Measurements from ENCODE around the gene PLXNA4. TPM values are rescaled to one million over a fixed set of nuclear protein-coding genes. Genes with fewer than 3 reads are reported as not detected.
A peak's percentile ranks its signal among the peaks of the same experiment; 100 is the strongest.

The PLXNA4 gene
- total and polyA plus RNA-seq, 2 donors from 2014 or later, result 0.17 to 3.5 TPM

DNA sequence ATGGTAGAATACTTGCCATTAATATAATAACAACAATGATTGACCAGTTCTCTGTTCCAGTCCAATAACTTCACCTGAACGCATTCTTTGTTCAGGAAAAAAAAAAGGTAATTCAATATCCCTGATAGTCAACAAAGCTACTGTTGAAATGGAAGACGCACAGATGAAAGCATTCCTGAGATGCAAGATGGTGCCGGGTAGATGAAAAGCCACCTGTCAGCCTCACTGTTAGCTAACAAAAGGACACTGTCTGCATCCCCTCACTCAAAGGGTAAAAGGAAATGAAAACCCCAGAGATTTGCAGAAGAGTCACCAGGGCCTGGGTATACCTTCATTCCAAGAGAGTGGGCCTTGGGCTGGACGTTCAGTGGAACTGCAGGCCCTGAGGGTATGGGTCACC is 357.4 kb downstream of the PLXNA4 start:
- FAIRE-seq (no peak), DNase-seq (peak in 1 of 5 donors; percentile 31)
- intact Hi-C loops (cut with DNase I), result no loop called here
- H3K4me3 ChIP-seq (ENCODE audit: low read length in 3 of 3), result no peak overlapping the region
- H3K4me1 ChIP-seq (ENCODE audit: control insufficient read depth in 2 of 3, insufficient read depth in 2 of 3, low read depth in 1 of 3, low read length in 3 of 3), result no peaks in the 10 kb centered on the region
- no peaks in the 10 kb centered on the region for H3K36me3 ChIP-seq (ENCODE audit: control insufficient read depth in 2 of 3, insufficient read depth in 3 of 3, low read length in 3 of 3)
- H3K9me3 ChIP-seq (ENCODE audit: control insufficient read depth in 2 of 3, insufficient read depth in 1 of 3, low read length in 3 of 3), result no peaks in the 10 kb centered on the region
- TF ChIP-seq CTCF (IDR thresholded peaks at IDR 0.05; ENCODE audit: borderline replicate concordance, extremely low read depth, insufficient read depth), result no peak
- no peak overlapping the region for H3K27ac ChIP-seq (ENCODE audit: low read depth in 2 of 2, low read length in 2 of 2)
- no peak overlapping the region for H3K9ac ChIP-seq (ENCODE audit: low read length in 3 of 3)
- H3K27me3 ChIP-seq (ENCODE audit: control insufficient read depth, insufficient read depth, low read length), result no peaks in the 10 kb centered on the region

DNA sequence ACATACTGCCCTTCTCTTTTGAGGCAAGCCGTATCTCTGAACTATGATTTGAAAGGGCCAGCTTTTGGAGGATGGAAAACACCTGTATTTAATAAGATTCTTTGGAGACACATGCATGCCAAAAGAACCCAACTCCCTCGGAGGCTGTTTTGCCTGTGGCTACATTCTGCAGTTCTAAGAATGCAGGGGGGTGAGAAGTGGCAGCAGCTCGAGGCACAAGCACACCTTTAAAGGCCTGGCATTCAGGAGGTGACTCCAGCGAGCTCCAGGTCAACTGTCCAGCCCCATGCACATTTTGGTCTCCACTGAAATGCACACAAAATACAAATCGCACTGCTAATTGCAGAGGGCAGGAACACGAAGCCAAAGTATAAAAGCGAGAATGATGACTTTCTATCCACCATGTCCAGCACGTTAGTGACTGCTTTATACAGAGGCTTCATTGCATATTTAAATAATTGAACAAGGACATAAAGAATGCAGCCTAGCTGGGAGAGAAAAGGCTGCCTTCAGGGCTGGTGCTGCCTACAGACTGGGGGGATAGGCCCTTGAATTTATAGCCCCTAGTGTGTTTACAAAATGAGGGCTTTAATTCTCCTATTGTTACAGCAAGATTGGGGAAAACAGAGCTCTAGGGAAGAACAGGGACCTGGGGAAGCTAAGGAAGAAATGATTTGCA is 359.3 kb downstream of the PLXNA4 start:
- H3K27me3 ChIP-seq (ENCODE audit: control insufficient read depth, insufficient read depth, low read length), result no peaks in the 10 kb centered on the region
- DNase-seq (no peak), FAIRE-seq (no peak)
- no peak overlapping the region for H3K27ac ChIP-seq (ENCODE audit: low read depth in 2 of 2, low read length in 2 of 2)
- H3K4me3 ChIP-seq (ENCODE audit: low read length in 3 of 3), result no peak overlapping the region
- H3K36me3 ChIP-seq (ENCODE audit: control insufficient read depth in 2 of 3, insufficient read depth in 3 of 3, low read length in 3 of 3), result no peaks in the 10 kb centered on the region
- H3K4me1 ChIP-seq (ENCODE audit: control insufficient read depth in 2 of 3, insufficient read depth in 2 of 3, low read depth in 1 of 3, low read length in 3 of 3), result no peaks in the 10 kb centered on the region
- no peak for TF ChIP-seq CTCF (IDR thresholded peaks at IDR 0.05; ENCODE audit: borderline replicate concordance, extremely low read depth, insufficient read depth)
- intact Hi-C loops (cut with DNase I), result no loop called here
- no peaks in the 10 kb centered on the region for H3K9me3 ChIP-seq (ENCODE audit: control insufficient read depth in 2 of 3, insufficient read depth in 1 of 3, low read length in 3 of 3)
- H3K9ac ChIP-seq (ENCODE audit: low read length in 3 of 3), result no peak overlapping the region

DNA sequence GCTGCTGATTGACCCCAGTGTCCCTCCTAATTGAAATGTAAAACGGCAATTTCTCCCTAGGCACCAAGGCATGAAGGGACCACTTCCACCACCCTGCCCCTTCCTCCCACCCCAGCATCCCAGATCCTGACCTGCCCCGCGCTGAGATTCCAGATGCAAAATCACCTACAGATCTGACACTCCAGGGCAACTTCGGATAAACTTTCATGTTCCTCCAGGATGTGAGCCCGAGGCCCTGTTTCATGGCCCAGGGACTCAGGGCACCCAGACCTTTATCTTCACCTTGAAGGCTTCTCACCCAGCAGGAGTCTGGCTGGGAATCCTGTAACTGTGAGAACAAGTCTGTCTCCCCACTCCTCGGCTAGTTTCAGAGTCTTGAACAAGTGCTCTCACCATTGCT is 361.8 kb downstream of the PLXNA4 start:
- DNase-seq (no peak), FAIRE-seq (no peak)
- TF ChIP-seq CTCF (IDR thresholded peaks at IDR 0.05; ENCODE audit: borderline replicate concordance, extremely low read depth, insufficient read depth), result no peak
- H3K27ac ChIP-seq (ENCODE audit: low read depth in 2 of 2, low read length in 2 of 2), result no peak overlapping the region
- intact Hi-C loops (cut with DNase I), result no loop called here
- no peaks in the 10 kb centered on the region for H3K4me1 ChIP-seq (ENCODE audit: control insufficient read depth in 2 of 3, insufficient read depth in 2 of 3, low read depth in 1 of 3, low read length in 3 of 3)
- no peaks in the 10 kb centered on the region for H3K9me3 ChIP-seq (ENCODE audit: control insufficient read depth in 2 of 3, insufficient read depth in 1 of 3, low read length in 3 of 3)
- H3K36me3 ChIP-seq (ENCODE audit: control insufficient read depth in 2 of 3, insufficient read depth in 3 of 3, low read length in 3 of 3), result no peaks in the 10 kb centered on the region
- H3K27me3 ChIP-seq (ENCODE audit: control insufficient read depth, insufficient read depth, low read length), result no peaks in the 10 kb centered on the region
- no peak overlapping the region for H3K9ac ChIP-seq (ENCODE audit: low read length in 3 of 3)
- H3K4me3 ChIP-seq (ENCODE audit: low read length in 3 of 3), result no peak overlapping the region

DNA sequence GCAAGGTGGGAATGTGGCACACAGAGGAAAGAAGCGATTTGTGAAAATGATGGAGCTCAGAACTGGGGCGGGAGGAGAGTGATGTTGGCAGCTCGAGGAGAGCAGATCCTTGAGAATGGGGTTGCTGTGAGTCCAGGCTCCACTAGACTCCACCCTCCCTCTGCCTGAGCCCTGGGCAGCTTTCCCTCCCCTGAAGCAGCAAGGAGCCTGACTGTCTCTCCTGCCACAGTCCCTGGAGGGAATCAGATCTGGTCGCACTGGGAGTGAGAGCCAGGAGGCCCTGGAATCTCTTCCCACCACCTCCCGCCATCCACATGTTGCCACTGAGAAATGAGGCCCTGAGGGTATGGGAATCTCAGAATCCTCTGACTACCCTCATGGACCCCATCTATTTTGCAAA is 362.7 kb downstream of the PLXNA4 start:
- H3K4me3 ChIP-seq (ENCODE audit: low read length in 3 of 3), result no peak overlapping the region
- no peak for FAIRE-seq
- no peak for TF ChIP-seq CTCF (IDR thresholded peaks at IDR 0.05; ENCODE audit: borderline replicate concordance, extremely low read depth, insufficient read depth)
- no peak overlapping the region for H3K27ac ChIP-seq (ENCODE audit: low read depth in 2 of 2, low read length in 2 of 2)
- intact Hi-C loops (cut with DNase I), result no loop called here
- H3K4me1 ChIP-seq (ENCODE audit: control insufficient read depth in 2 of 3, insufficient read depth in 2 of 3, low read depth in 1 of 3, low read length in 3 of 3), result no peaks in the 10 kb centered on the region
- no peak overlapping the region for H3K9ac ChIP-seq (ENCODE audit: low read length in 3 of 3)
- H3K9me3 ChIP-seq (ENCODE audit: control insufficient read depth in 2 of 3, insufficient read depth in 1 of 3, low read length in 3 of 3), result no peaks in the 10 kb centered on the region
- H3K27me3 ChIP-seq (ENCODE audit: control insufficient read depth, insufficient read depth, low read length), result no peaks in the 10 kb centered on the region
- DNase-seq, result no peak
- H3K36me3 ChIP-seq (ENCODE audit: control insufficient read depth in 2 of 3, insufficient read depth in 3 of 3, low read length in 3 of 3), result no peaks in the 10 kb centered on the region
